Measurements from ENCODE around the gene RASD1. TPM values are rescaled to one million over a fixed set of nuclear protein-coding genes. Genes with fewer than 3 reads are reported as not detected.

Gene RASD1
- total RNA-seq, 1 donor from 2014 or later: 6.4 TPM

DNA sequence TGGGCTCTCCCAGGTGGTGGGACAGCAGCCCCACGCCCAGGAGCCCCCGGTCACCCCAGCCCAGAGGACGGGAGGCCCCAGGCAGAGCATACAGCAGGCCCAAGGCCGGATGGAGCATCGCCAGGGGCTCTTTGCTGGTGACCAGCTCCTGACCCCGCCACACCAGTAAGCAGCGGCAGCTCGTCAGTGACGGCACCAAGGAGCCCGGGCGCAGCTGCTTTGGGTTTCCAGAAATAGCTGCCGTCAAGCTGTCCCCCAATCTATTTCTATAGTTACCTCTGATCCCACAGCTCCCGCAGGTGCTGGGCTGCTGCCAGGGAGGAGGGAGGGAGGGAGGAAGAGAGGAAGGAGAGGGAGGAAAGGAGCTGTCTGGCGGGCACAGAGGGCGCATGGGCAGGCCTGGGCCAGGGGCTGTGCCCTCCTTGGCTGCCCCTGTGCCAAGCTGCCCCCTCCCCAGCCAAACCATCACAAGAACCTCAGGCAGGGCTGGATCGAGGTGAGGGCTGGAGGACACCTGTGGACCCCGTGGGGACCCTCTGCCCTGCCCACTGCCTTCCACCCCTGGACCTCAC is 10.8 kb upstream of the RASD1 start:
- Mint-ChIP-seq H3K36me3 (no peaks in the 10 kb centered on the region), H3K27ac (no peak overlapping the region), H3K9me3 (no peaks in the 10 kb centered on the region), H3K4me1 (ENCODE audit: unreplicated experiment) (peaks cover 7% of the 10 kb centered on the region), H3K4me3 (no peak overlapping the region), H3K27me3 (no peaks in the 10 kb centered on the region)
- TF ChIP-seq, protein P1, sequence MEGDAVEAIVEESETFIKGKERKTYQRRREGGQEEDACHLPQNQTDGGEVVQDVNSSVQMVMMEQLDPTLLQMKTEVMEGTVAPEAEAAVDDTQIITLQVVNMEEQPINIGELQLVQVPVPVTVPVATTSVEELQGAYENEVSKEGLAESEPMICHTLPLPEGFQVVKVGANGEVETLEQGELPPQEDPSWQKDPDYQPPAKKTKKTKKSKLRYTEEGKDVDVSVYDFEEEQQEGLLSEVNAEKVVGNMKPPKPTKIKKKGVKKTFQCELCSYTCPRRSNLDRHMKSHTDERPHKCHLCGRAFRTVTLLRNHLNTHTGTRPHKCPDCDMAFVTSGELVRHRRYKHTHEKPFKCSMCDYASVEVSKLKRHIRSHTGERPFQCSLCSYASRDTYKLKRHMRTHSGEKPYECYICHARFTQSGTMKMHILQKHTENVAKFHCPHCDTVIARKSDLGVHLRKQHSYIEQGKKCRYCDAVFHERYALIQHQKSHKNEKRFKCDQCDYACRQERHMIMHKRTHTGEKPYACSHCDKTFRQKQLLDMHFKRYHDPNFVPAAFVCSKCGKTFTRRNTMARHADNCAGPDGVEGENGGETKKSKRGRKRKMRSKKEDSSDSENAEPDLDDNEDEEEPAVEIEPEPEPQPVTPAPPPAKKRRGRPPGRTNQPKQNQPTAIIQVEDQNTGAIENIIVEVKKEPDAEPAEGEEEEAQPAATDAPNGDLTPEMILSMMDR (conservative IDR thresholded peaks at IDR 0.05): no peak
- DNase-seq (ENCODE audit: extremely low spot score, unreplicated experiment): no peak

DNA sequence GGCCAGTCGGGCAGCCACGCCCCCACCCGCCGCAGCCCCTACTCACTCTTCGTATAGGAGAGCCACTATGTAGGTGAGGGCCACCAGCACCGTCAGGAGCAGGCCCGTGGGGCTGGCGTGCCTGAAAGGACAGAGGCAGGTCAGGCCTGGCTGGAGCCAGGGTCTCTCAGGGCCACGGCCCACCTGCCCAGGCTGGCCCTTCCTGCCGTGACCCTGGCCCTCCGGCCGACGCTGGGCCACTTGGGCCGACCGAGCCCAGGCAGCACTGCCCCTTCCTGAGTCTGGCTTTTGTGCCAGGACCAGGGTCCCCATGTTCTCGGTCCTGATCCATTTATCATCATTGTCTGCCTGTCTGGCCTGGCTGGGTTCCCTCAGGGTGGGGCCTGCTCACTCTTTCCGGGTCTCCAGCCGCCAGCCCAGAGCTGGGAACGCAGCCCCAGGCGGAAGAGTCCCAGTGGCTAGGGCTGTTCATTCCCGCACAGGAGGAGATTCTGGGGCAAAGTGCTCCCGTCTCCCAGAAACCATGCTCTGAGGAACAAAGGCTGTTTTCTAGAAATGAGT is 10.1 kb upstream of the RASD1 start:
- H3K36me3 Mint-ChIP-seq: no peaks in the 10 kb centered on the region
- TF ChIP-seq, protein P1 (conservative IDR thresholded peaks at IDR 0.05): no peak
- H3K9me3 Mint-ChIP-seq: no peaks in the 10 kb centered on the region
- no peaks in the 10 kb centered on the region for H3K27me3 Mint-ChIP-seq
- H3K27ac Mint-ChIP-seq: no peak overlapping the region
- H3K4me1 Mint-ChIP-seq (ENCODE audit: unreplicated experiment): peaks cover 8% of the 10 kb centered on the region
- no peak overlapping the region for H3K4me3 Mint-ChIP-seq
- DNase-seq (ENCODE audit: extremely low spot score, unreplicated experiment): no peak

DNA sequence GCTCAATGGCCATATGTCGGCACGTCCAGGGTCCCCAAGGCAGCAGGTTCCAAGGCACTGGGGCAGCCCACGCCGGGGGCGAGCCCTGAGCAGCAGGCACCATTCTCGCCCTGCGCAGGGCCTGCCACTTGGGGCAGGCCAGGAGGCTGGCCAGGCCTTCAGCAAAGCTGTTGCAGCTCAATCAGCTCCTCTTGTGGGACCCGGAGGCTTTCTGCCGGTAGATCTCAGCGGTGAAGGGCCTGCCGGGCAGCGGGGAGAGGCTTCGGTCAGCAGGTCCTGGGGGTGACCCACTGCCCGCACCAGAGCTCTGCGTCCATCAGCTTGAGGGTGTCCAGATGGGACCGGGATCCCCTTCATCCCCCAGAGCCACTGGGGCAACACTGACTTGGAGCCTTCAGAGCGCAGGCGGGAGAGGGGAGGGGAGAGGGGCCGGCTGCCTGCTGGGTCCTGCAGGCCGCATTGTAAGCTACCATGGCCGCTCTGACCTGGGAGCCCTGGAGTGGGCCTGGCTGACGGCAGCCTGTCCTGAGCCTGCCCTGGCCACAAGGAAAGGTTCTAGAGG is 9.5 kb upstream of the RASD1 start:
- peaks cover 8% of the 10 kb centered on the region for H3K4me1 Mint-ChIP-seq (ENCODE audit: unreplicated experiment)
- TF ChIP-seq, protein P1 (conservative IDR thresholded peaks at IDR 0.05): no peak
- no peak overlapping the region for H3K4me3 Mint-ChIP-seq
- DNase-seq (ENCODE audit: extremely low spot score, unreplicated experiment): no peak
- H3K9me3 Mint-ChIP-seq: no peaks in the 10 kb centered on the region
- H3K36me3 Mint-ChIP-seq: no peaks in the 10 kb centered on the region
- H3K27me3 Mint-ChIP-seq: peaks cover 4% of the 10 kb centered on the region
- H3K27ac Mint-ChIP-seq: no peak overlapping the region

DNA sequence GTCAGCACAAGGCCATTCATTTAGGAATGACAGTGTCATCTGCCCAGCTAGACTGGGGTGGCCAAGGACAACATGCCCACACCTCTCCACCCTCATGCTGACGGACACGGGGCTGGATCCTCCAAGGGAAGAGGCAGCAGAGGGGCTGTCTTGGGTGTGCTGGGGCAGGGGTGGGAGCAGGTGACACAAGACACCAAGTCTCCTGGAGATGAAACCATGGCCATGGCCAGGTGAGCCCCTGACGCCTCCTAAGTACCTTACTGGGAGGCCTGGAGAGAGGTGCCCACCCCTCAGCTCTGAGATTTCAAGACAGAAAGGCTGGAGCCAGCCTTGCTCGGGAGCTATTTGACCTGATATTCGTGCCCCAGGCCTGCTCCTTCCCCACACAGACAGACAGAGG is 9.0 kb upstream of the RASD1 start:
- peaks cover 4% of the 10 kb centered on the region for H3K27me3 Mint-ChIP-seq
- no peaks in the 10 kb centered on the region for H3K36me3 Mint-ChIP-seq
- H3K27ac Mint-ChIP-seq: no peak overlapping the region
- no peak overlapping the region for H3K4me3 Mint-ChIP-seq
- no peak for DNase-seq (ENCODE audit: extremely low spot score, unreplicated experiment)
- H3K9me3 Mint-ChIP-seq: no peaks in the 10 kb centered on the region
- TF ChIP-seq, protein P1 (conservative IDR thresholded peaks at IDR 0.05): no peak
- H3K4me1 Mint-ChIP-seq (ENCODE audit: unreplicated experiment): peaks cover 8% of the 10 kb centered on the region

DNA sequence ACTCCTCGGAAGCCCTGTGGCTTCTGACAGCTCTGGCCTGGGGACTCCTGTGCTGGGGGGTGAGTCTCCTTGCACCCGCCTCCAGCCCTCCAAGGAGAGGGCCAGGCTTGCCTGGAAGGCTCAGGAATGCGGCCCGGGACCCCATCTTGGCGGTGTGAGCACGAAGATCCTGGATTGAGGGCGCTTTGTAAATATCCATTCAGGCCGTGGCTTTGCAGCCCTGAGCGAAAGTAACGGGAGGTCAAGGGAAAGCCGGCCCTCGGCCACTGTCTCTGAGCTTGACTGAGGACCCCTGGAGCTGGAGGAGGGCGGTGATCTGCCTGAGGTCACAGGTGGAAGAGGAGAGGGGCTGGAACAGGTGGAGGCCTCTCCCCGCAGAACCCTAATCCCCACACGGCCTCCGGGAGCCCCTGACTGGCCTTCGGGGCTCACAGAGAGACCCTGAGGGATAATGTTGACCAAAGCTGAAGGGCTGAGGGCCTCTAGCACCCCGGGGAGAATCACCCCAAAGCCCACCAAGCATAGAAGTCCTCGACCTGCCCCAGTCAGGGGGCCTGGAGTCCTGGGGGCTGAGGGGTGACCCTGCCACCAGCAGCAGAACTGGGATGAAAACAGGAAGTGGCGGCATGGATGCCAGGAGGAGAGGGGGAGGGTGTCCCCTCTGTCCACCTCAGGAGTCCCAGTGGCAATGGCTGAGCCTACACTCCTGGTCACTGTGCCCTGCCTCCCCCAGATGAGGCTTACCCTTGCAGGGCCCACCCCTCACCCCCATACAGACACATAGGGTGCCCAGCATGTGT is 8.3 kb upstream of the RASD1 start:
- Mint-ChIP-seq H3K27me3 (peaks cover 4% of the 10 kb centered on the region), H3K9me3 (no peaks in the 10 kb centered on the region), H3K4me1 (ENCODE audit: unreplicated experiment) (peaks cover 8% of the 10 kb centered on the region), H3K36me3 (no peaks in the 10 kb centered on the region), H3K27ac (no peak overlapping the region), H3K4me3 (no peak overlapping the region)
- DNase-seq (ENCODE audit: extremely low spot score, unreplicated experiment): no peak
- TF ChIP-seq, protein P1 (conservative IDR thresholded peaks at IDR 0.05): no peak
